Subcutaneous adipose tissue (tissue), 4 donors: ENCODE data around the gene CDR2L. TPM values are rescaled to one million over a fixed set of nuclear protein-coding genes. Genes with fewer than 3 reads are reported as not detected.

Source experiments
- CTCF ChIP-seq: fragments of 450-650 bp; IDR thresholded peaks from one replicate; pipeline ENCODE4 v1.5.1; 2016; ENCODE audit warnings: low read depth, mild to moderate bottlenecking, control low read depth, antibody characterized with exemption, moderate library complexity
- total RNA-seq, 4 donors: library from RNA; depleted of rRNA; stranded (reverse); fragments of >200 nt; gene quantifications; one replicate each; pipeline ENCODE4 v1.1.0, GENCODE V29; 2016

The CDR2L gene
- total RNA-seq, 4 donors from 2014 or later, result 5.1 to 8.5 (median 5.9) TPM

- no peak for TF ChIP-seq CTCF
Observed at GRCh38 chr17:74968361-74968780, 19.1 kb upstream of the CDR2L start.

DNA sequence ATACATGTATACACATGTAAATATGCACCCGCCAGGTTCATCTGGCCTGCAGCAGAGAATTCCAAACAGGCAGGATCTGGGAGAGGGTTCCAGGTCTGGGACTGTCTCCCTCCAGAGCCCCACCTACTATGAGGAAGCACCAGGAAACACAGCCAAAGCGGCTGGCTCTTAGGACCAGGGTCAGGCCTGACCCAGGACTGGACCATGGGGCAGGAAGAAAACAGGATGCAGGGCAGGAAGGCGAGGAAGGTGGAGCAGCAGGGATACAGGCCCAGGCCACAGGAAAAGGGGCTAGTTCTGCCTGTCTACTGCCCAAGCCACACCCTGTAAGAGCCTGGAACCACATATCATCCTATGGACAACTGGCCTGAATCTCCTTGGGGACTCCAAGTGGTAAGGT, 17.0 kb upstream of the CDR2L start:
- no peak for TF ChIP-seq CTCF

- no peak for TF ChIP-seq CTCF
Observed at GRCh38 chr17:74971069-74971841, 16.2 kb upstream of the CDR2L start.

GRCh38 chr17:74971842-74972106, 15.7 kb upstream of the CDR2L start:
- TF ChIP-seq CTCF, result no peak

- no peak for TF ChIP-seq CTCF
Observed at GRCh38 chr17:74972107-74972972, 15.1 kb upstream of the CDR2L start, which contains the start of gene HID1. HID1 (minus strand) TSS chr17:74972759; CDS start chr17:74972656, 103 bp downstream.

DNA sequence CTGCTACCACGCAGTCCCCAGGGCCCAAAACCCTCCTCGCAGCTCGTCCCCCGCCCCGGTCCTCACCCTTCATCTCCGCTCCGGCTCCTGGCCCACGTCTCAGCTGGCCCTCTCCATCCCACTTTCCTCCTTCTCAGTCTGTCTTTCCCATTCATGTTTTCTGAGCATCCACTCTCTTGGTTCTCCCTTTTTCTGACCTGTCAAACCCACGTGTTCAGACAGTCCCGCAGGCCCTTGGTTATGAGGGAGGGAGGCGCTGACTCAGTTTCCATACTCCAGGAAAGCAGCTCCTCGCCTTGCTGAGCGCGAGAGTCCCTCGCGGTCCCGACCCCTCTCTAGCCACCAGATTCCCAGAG, 14.5 kb upstream of the CDR2L start:
- no peak for TF ChIP-seq CTCF

DNA sequence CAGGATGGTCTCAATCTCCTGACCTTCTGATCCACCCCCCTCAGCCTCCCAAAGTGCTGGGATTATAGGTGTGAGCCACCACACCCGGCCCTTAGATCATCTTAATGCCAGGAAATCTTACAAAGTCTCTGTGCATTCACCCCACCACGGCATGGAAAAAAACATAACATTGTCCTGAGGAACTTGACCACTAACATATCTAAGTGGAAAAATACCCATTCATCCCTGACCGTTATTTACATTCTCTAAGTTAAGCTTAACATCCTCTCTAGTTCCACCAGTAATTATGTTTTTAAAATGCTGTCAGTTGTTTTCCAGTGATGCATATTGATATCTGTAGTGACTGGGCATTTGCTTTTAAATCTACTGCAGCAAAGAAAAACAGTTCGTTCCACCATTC, 11.5 kb upstream of the CDR2L start:
- TF ChIP-seq CTCF, result no peak
